HepG2 (cell line): Measurements from ENCODE around the gene MIER2. TPM values are rescaled to one million over a fixed set of nuclear protein-coding genes. Genes with fewer than 3 reads are reported as not detected.

Experiments
- ATAC-seq: fragments of 200-7000 bp; cut with Tn5 transposase; 3 replicates; pipeline ENCODE4 v1.9.1; 2020; ENCODE audit warnings: mild to moderate bottlenecking, moderate library complexity
- BruUV-seq: library from RNA; stranded (reverse); fragments of 400-500 nt; replicated peaks from 2 replicates; lab custom pipeline; 2021; lab: Mats Ljungman, UMichigan
- CTCF ChIA-PET: fragments of 300-600 bp; formaldehyde crosslinking; extraction: SDS; loops from one replicate; lab custom pipeline; 2021; ENCODE audit warnings: low total read pairs, inconsistent platforms, low intra/inter-chr PET ratio; lab: Yijun Ruan, JAX
- POLR2A ChIA-PET: fragments of 350-600 bp; sonication (Branson Sonifier 250); formaldehyde crosslinking; loops from one replicate; lab custom pipeline; 2020; ENCODE audit warnings: antibody characterized with exemption, inconsistent platforms; lab: Yijun Ruan, JAX
- DNase-seq: peaks from one replicate; pipeline ENCODE4 v3.0.0-alpha.2; 2015; ENCODE audit warnings: low spot score
- FAIRE-seq: peaks from 3 replicates; lab custom pipeline; 2011; peaks lifted over from hg19 to GRCh38; lab: Jason Lieb, UNC
- H2AFZ ChIP-seq: one replicate; pipeline ENCODE4 v1.6.1; 2011; ENCODE audit warnings: low read length, inconsistent platforms
- H3K27ac ChIP-seq: fragments of 300-600 bp; 3 replicates; pipeline ENCODE4 v1.8.0; 2011; ENCODE audit warnings: mixed run types, mild to moderate bottlenecking, mixed read lengths, low read length, inconsistent platforms; ENCODE audit not compliant: insufficient read depth; ENCODE audit errors: extremely low read length
- H3K27me3 ChIP-seq, 2 experiments: fragments of 200-600 bp in 1 of 2; 2 replicates in 1 of 2; 3 replicates in 1 of 2; pipeline versions ENCODE4 v1.6.0 to v1.8.0; 2011; ENCODE audit warnings: low read length in 2 of 2, mild to moderate bottlenecking in 2 of 2, moderate library complexity in 2 of 2, inconsistent platforms in 1 of 2; ENCODE audit not compliant: insufficient read depth in 2 of 2, control insufficient read depth in 1 of 2
- H3K36me3 ChIP-seq, 2 experiments: fragments of 200-600 bp in 1 of 2; replicated peaks in 1 of 2; 2 replicates in 1 of 2; 3 replicates in 1 of 2; pipeline versions ENCODE4 v1.5.1 to v1.8.0; 2011; ENCODE audit warnings: low read length in 2 of 2, inconsistent platforms in 1 of 2; ENCODE audit not compliant: insufficient read depth in 2 of 2, control insufficient read depth in 1 of 2
- H3K4me1 ChIP-seq: 2 replicates; pipeline ENCODE4 v1.5.1; 2012; ENCODE audit warnings: low read length, inconsistent platforms; ENCODE audit not compliant: insufficient read depth
- H3K4me2 ChIP-seq: 2 replicates; pipeline ENCODE4 v1.6.0; 2011; ENCODE audit warnings: low read depth, low read length, inconsistent platforms
- H3K4me3 ChIP-seq, 3 experiments: fragments of 200-600 bp in 1 of 3; sonication (generic), shearing (Covaris generic) in 1 of 3; replicated peaks in 1 of 3; 2 replicates each; pipeline ENCODE4 v1.5.1; 2011 to 2016; ENCODE audit warnings: low read length in 3 of 3, inconsistent platforms in 2 of 3, low read depth in 2 of 3, mild to moderate bottlenecking in 2 of 3, control low read depth in 1 of 3, mixed read lengths in 1 of 3; ENCODE audit not compliant: insufficient read depth in 1 of 3
- H3K79me2 ChIP-seq: one replicate; pipeline ENCODE4 v1.6.1; 2011; ENCODE audit warnings: low read length, inconsistent platforms; ENCODE audit not compliant: insufficient read depth
- H3K9ac ChIP-seq: 2 replicates; pipeline ENCODE4 v1.6.0; 2011; ENCODE audit warnings: mild to moderate bottlenecking, low read depth, low read length, inconsistent platforms; ENCODE audit not compliant: insufficient read depth
- H3K9me3 ChIP-seq: 2 replicates; pipeline ENCODE4 v1.5.1; 2012; ENCODE audit warnings: mild to moderate bottlenecking, low read length
- H4K20me1 ChIP-seq: 2 replicates; pipeline ENCODE4 v1.6.0; 2011; ENCODE audit warnings: inconsistent platforms, mild to moderate bottlenecking, low read length, moderate library complexity; ENCODE audit not compliant: insufficient read depth
- ATF4 ChIP-seq, 2 experiments: fragments of 450-650 bp in 1 of 2; sonication (generic) in 1 of 2; formaldehyde crosslinking; IDR thresholded peaks; 2 replicates each; pipeline versions ENCODE4 v1.5.0 to v1.8.0; 2020 to 2022; ENCODE audit warnings: mild to moderate bottlenecking in 1 of 2, missing genetic modification reagents in 1 of 2
- FOXO4 ChIP-seq: sonication (generic); formaldehyde crosslinking; conservative IDR thresholded peaks from 2 replicates; pipeline ENCODE4 v1.8.1; 2023; ENCODE audit warnings: missing genetic modification reagents
- GABPB1 ChIP-seq: IDR thresholded peaks from 2 replicates; pipeline ENCODE4 v1.6.1; 2016; ENCODE audit warnings: mild to moderate bottlenecking, missing genetic modification reagents, moderate library complexity, missing compliant biosample characterization
- KAT8 ChIP-seq: IDR thresholded peaks from 2 replicates; pipeline ENCODE4 v1.6.1; 2016; ENCODE audit warnings: missing genetic modification reagents, missing compliant biosample characterization
- KDM3A ChIP-seq: IDR thresholded peaks from 2 replicates; pipeline ENCODE4 v1.6.1; 2018; ENCODE audit warnings: low read depth, missing compliant biosample characterization
- PHF20 ChIP-seq: sonication (generic); formaldehyde crosslinking; IDR thresholded peaks from 2 replicates; pipeline ENCODE4 v1.5.0; 2020; ENCODE audit warnings: mild to moderate bottlenecking, missing genetic modification reagents
- ZBTB25 ChIP-seq: IDR thresholded peaks from 2 replicates; pipeline ENCODE4 v1.6.1; 2018; ENCODE audit warnings: missing genetic modification reagents
- ZFP41 ChIP-seq: sonication (generic); formaldehyde crosslinking; IDR thresholded peaks from 2 replicates; pipeline ENCODE4 v1.4.0; 2020; ENCODE audit warnings: mild to moderate bottlenecking, missing genetic modification reagents, borderline replicate concordance
- ZNF280D ChIP-seq: sonication (generic); formaldehyde crosslinking; IDR thresholded peaks from 2 replicates; pipeline ENCODE4 v1.5.1; 2020; ENCODE audit warnings: mild to moderate bottlenecking, missing genetic modification reagents
- ZNF687 ChIP-seq: sonication (generic); formaldehyde crosslinking; IDR thresholded peaks from 2 replicates; pipeline ENCODE4 v1.5.1; 2020; ENCODE audit warnings: mild to moderate bottlenecking, missing genetic modification reagents, moderate library complexity
- WGBS: methylation state at CpG from one replicate; pipeline ENCODE4 v1.1.6; 2017; ENCODE audit warnings: low lambda C conversion rate; 5-methylcytosine and 5-hydroxymethylcytosine counted together
- in situ Hi-C: cut with HindIII; loops from 2 replicates; pipeline ENCODE4 v1.10.0; 2017; ENCODE audit warnings: low pct_unique_long_range_greater_than_20kb; ENCODE audit not compliant: extremely low pct_ligation_motif_present
- intact Hi-C: fragments of 100-400 bp; cut with micrococcal nuclease; formaldehyde crosslinking; loops from one replicate; pipeline ENCODE4 v1.10.0; 2022; ENCODE audit not compliant: unreplicated experiment
- polyA plus RNA-seq, 8 experiments: library from polyadenylated mRNA; depleted of rRNA in 3 of 8; stranded (reverse) in 7 of 8; unstranded in 1 of 8; fragments of >200 nt; fragmentation: Illumina TruSeq in 4 of 8; extraction: Trizol in 4 of 8; gene quantifications; 2 replicates each; pipeline versions ENCODE4 v1.2.1 to v1.2.3, GENCODE V29; 2011 to 2016; ENCODE audit warnings: low read depth in 4 of 8, missing spikeins in 1 of 8, mixed read lengths in 1 of 8; ENCODE audit not compliant: insufficient read depth in 1 of 8
- total RNA-seq, 5 experiments: library from RNA; depleted of rRNA; stranded (reverse); fragments of >200 nt; fragmentation: Illumina TruSeq; extraction: Trizol; gene quantifications; 2 replicates each; pipeline ENCODE4 v1.2.3, GENCODE V29; 2016; ENCODE audit warnings: low read depth in 1 of 5

MIER2 gene
- total and polyA plus RNA-seq, 2 of the 13 experiments (the other 11 are each of a cell fraction or from before 2014, with no cell fraction given) = 9.6 to 25.7 TPM

- 81% methylated on average over 10 of the region's 15 CpGs for WGBS
- Histone ChIP-seq H3K9ac (peak overlapping the region; percentile 33; the same call in 1 of the 2 replicates), H4K20me1 (peaks cover 48% of the 10 kb centered on the region), H3K4me2 (peak overlapping the region; percentile 92), H3K79me2 (peaks cover 75% of the 10 kb centered on the region), H3K27ac (peak overlapping the region; percentile 48), H3K9me3 (no peaks in the 10 kb centered on the region), H3K27me3 (no peaks in the 10 kb centered on the region; a peak in 1 of 5 replicates), H3K4me1 (peaks cover 68% of the 10 kb centered on the region), H3K4me3 (peak overlapping the region in 1 of 3 experiments; percentile 72; a peak in 2 of 6 replicates), H2AFZ (no peak overlapping the region), H3K36me3 (peaks cover 1 to 8% of the 10 kb centered on the region in 2 experiments; a peak in 2 of 5 replicates)
- no peak for ATAC-seq
- BruUV-seq = no TSS peak
- intact Hi-C loops (no loop called here), in situ Hi-C loops (no loop called here)
- ChIA-PET CTCF (no interaction called here), POLR2A (no interaction called here)
- no peak for FAIRE-seq
- no peak for DNase-seq
- TF ChIP-seq ZNF280D (CRISPR knock-in tag) (no peak), ATF4 (CRISPR knock-in tag; IDR thresholded peaks at IDR 0.05) (no peak), PHF20 (CRISPR knock-in tag) (0 out of 2 replicates have a peak, but pooled peaks have one; percentile 13), KAT8 (CRISPR knock-in tag) (no peak), FOXO4 (CRISPR knock-in tag) (no peak), ZBTB25 (CRISPR knock-in tag) (no peak), ZNF687 (CRISPR knock-in tag) (peak; percentile 6; the same call in 1 of the 2 replicates), GABPB1 (CRISPR knock-in tag) (0 out of 2 replicates have a peak, but pooled peaks have one; percentile 12), KDM3A (no peak), ZFP41 (CRISPR knock-in tag) (no peak)
These were observed 3.8 kb downstream of the MIER2 start for GRCh38 chr19:340620-341385.
